VCaP (cell line): ENCODE results near the gene GALNT9.

ENCODE experiments used
- H3K27ac ChIP-seq: fragments of 450-650 bp; 2 replicates; pipeline ENCODE4 v1.5.1; 2017
- CTCF ChIP-seq: fragments of 450-650 bp; conservative IDR thresholded peaks from 2 replicates; pipeline ENCODE4 v1.5.1; 2017; ENCODE audit warnings: mild to moderate bottlenecking, moderate library complexity

GALNT9 gene

GRCh38 chr12:132339856-132340255 is 10.5 kb upstream of the GALNT9 start:
- H3K27ac ChIP-seq = no peak overlapping the region
- no peak for TF ChIP-seq CTCF

GRCh38 chr12:132338781-132339180 is 9.4 kb upstream of the GALNT9 start:
- no peak overlapping the region for H3K27ac ChIP-seq
- no peak for TF ChIP-seq CTCF

GRCh38 chr12:132338311-132338710 is 8.9 kb upstream of the GALNT9 start:
- H3K27ac ChIP-seq = no peak overlapping the region
- TF ChIP-seq CTCF = no peak

GRCh38 chr12:132337557-132337956 is 8.2 kb upstream of the GALNT9 start:
- H3K27ac ChIP-seq = no peak overlapping the region
- TF ChIP-seq CTCF = no peak

- no peak overlapping the region for H3K27ac ChIP-seq
- no peak for TF ChIP-seq CTCF
Measured at GRCh38 chr12:132336451-132337413, 7.3 kb upstream of the GALNT9 start.

GRCh38 chr12:132335179-132335756 is 5.9 kb upstream of the GALNT9 start:
- H3K27ac ChIP-seq = no peak overlapping the region
- TF ChIP-seq CTCF = no peak

- H3K27ac ChIP-seq = no peak overlapping the region
- no peak for TF ChIP-seq CTCF
Measured at GRCh38 chr12:132333766-132334165, 4.4 kb upstream of the GALNT9 start.
